ENCODE results near the gene BCKDHA. TPM values are rescaled to one million over a fixed set of nuclear protein-coding genes. Genes with fewer than 3 reads are reported as not detected.
"Not testable (repeated sequence)": the region's sequence is repeated elsewhere in the genome, so short reads cannot be mapped to it uniquely, and the experiment has no call there.

The BCKDHA gene
- total RNA-seq, 8 experiments from 2014 or later, result 17.8 to 46.4 (median 35.4) TPM

DNA sequence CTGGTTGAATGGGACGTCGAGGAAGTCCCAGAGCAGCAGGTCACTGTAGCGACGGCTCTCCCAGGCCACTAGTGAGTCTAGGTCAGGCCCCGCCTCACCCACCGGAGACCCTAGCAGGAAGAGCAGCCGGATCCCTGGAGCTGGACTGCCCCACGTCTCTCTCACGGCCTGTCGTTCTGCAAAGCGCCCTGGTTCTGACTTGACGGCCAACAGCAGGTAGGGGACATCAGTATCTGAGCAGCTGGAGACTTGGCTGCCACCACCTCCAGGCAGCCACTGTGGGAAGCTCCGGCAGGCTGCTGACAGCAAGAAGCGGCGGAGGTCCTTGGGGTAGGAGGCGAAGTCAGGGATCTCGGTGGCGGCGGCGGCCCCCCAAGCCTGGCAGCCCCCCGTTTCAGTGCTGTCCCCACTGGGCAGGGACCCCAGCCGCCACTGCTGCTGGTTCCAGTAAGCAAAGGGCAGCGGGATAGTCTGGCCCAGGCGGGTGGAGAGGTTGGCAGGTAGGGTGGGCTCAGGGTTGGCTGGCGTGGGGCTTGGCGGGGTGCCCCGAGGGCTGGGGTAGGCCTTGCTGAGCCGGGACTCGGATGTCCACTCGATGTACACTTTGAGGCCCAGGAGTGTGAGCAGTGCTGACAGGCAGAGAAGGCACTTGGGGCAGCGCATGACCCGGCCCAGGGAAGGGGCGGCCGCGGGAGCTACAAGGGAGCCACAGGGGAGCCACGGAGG, 28.7 kb downstream of the BCKDHA start:
- peak overlapping the region in 1 of 5 donors; percentile 40 for H3K4me3 ChIP-seq
- WGBS, 10 experiments, result 81 to 100% (median 95%) methylated on average over 2 to 5 of the region's 36 CpGs; no CpG with 5 or more reads in 6 of the 10 experiments
- H3K27ac ChIP-seq, result peak overlapping the region in 1 of 2 donors; percentile 85
- in situ Hi-C loops (cut with MboI; ENCODE audit: low pct_unique_long_range_greater_than_20kb in 2 of 9, low sequenced_read_pairs in 9 of 9, unreplicated experiment in 9 of 9), result loop anchor here in 1 of 9 experiments (25.0 kb wide), 1 partner anchor 136 kb away; no protein-coding TSS in a partner anchor
- peaks cover 19 to 23% of the 10 kb centered on the region in 2 donors for H3K4me1 ChIP-seq (replicated peaks in 1 of 2)
- ATAC-seq (replicated peaks in 6 of 8), result no peak

DNA sequence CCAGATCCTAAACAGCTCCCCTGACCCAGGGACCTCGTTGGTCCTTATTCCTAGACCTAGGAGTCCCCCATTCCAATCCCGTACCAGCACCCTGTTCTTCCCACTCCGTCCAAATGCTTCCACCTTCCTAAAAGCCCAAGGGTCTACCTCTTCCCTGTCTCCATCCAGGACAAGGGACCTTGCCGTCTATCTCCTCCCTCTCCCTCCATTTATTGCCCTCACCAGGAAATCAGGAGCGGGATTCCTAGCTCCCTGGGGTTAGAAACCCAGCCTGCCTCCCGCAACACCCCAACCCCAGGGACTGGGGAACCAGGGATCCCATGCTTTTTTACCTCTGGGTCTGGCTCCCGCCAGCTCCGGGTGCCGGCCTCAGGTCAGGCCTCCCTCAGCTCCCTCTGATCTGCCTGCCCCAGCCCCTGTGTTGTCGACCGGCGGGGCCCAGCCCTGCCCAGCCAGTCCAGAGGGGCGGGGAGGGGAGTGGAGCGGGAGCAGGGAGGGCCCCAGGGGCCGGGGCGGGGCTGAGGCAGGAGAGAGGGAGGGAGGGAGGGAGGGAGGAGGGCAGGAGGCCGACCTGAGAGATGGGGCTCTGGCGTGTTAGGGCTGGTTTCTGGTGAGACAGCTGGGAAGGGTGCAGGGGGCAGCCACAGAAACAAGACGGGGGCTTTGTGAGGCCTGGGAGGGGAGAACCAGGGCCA, 29.5 kb downstream of the BCKDHA start, which contains the start of gene B3GNT8:
B3GNT8 (minus strand) TSS at position 423 of the 695 bp plus-strand sequence. CDS start 596 bp downstream, outside the sequence.
- WGBS, 10 experiments, result 0 to 34% (median 26%) methylated on average over 1 to 3 of the region's 19 CpGs; no CpG with 5 or more reads in 7 of the 10 experiments
- Histone ChIP-seq H3K27ac (peak within 1 kb of the TSS; percentile 66 to 85), H3K4me3 (peak within 1 kb of the TSS in 4 of 5 donors; percentile 18 to 40 (median 24)), H3K4me1 (replicated peaks in 1 of 2) (peaks cover 19 to 23% of the 10 kb centered on the region in 2 donors)
- in situ Hi-C loops (cut with MboI; ENCODE audit: low pct_unique_long_range_greater_than_20kb in 2 of 9, low sequenced_read_pairs in 9 of 9, unreplicated experiment in 9 of 9), result loop anchor here in 1 of 9 experiments (25.0 kb wide), 1 partner anchor 135 kb away; no protein-coding TSS in a partner anchor
- peak; percentile 86 to 95 (median 94) for ATAC-seq (replicated peaks in 6 of 8)

DNA sequence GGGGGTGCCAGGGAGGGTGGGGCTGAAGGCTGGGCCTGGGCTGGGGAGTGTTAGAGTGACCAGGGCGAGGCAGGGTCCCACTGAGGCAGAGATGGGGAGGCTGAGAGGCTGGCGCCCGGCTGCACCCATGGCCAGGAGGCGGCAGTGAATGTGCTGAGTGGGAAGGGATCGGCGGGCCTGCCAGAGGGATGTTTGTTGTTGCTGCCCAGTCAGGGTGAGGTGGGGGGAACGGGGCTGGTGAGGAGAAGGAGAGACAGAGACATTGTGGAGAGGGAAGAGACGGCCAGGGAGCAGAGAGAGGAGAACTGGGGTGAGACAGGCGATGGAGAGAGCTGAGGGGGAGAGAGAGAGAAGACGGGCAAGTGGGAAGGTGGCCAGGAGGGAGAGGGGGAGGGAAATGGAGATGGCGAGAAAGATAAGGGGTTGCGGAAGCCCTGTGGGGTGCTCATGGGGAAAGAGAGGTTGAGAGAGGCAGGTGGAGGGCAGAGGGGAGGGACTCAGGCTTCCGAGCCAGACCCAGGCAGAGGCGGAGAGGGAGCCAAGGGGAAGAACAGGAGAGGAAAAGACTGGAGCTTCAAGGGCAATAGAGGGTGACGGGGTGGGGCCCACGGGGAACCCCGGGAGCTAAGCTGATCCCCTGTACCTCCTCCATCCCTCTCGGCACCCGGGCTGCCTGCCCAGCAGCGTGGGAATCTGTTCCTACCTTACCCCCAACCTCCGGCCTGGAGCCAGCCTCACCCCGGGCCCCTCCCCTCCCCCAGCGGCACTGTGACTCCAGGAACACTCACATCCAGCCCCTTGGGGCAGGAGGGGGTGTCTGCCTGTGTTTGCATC, 30.2 kb downstream of the BCKDHA start:
- peak overlapping the region in 3 of 5 donors; percentile 23 to 40 (median 26) for H3K4me3 ChIP-seq
- 0 to 71% (median 8%) methylated on average over 1 to 6 of the region's 23 CpGs; no CpG with 5 or more reads in 5 of the 10 experiments for WGBS, 10 experiments
- H3K27ac ChIP-seq, result peak overlapping the region; percentile 49 to 85

DNA sequence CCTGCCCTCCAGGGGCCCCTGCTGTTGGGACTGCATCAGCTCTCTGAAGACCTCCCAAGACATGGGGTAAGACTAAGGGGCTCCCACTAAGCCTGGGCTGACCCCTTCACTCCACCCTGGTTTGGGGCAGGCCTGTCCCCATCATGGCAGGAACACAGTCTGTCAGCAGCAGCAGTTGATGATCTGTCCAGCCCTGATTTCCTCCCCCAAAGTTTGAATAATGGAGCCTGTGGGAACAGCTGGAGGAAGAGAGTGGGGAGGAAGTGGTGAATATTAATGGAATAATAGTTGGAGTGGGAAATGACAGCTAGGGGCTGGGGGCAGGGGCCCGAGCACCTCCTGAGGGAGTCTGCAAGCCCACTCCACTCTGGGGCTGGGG, 30.9 kb downstream of the BCKDHA start:
- in situ Hi-C loops (cut with MboI; ENCODE audit: low pct_unique_long_range_greater_than_20kb in 2 of 9, low sequenced_read_pairs in 9 of 9, unreplicated experiment in 9 of 9), result loop anchor here in 1 of 9 experiments (25.0 kb wide), 1 partner anchor 134 kb away; no protein-coding TSS in a partner anchor
- peak overlapping the region; percentile 49 to 85 for H3K27ac ChIP-seq

More for the DNA sequence above, 30.2 kb downstream of the BCKDHA start:
- peak; percentile 41 to 68 (median 62) for ATAC-seq (replicated peaks in 6 of 8)
- in situ Hi-C loops (cut with MboI; ENCODE audit: low pct_unique_long_range_greater_than_20kb in 2 of 9, low sequenced_read_pairs in 9 of 9, unreplicated experiment in 9 of 9), result loop anchor here in 1 of 9 experiments (25.0 kb wide), 1 partner anchor 134 kb away; no protein-coding TSS in a partner anchor
- H3K4me1 ChIP-seq (replicated peaks in 1 of 2), result peaks cover 19 to 23% of the 10 kb centered on the region in 2 donors

DNA sequence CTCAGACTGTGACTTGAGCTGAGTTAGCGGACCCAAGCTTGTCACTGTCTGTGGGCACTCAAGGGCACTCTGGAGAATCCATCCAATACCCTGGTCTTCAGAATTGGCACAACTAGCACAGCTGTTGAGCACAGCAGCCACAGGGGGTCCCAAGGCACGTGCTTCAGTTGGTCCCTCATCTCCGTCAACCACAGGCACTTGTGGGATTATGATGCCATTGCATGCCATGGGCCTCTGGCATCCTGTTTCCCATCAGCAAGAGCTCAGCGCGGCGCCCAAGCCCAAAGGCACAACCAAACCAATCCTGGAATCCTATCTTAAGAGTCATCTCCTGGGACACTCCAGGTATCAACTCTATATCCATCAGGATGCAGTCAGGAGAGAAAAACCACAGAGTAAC, 33.3 kb downstream of the BCKDHA start:
- no peak for ATAC-seq (replicated peaks in 6 of 8)
- peaks cover 19 to 23% of the 10 kb centered on the region in 2 donors for H3K4me1 ChIP-seq (replicated peaks in 1 of 2)
- WGBS, 10 experiments, result 88 to 100% (median 100%) methylated on average over 1 to 5 of the region's 6 CpGs; no CpG with 5 or more reads in 7 of the 10 experiments
- in situ Hi-C loops (cut with MboI; ENCODE audit: low pct_unique_long_range_greater_than_20kb in 2 of 9, low sequenced_read_pairs in 9 of 9, unreplicated experiment in 9 of 9), result loop anchor here in 1 of 9 experiments (25.0 kb wide), 1 partner anchor 131 kb away; no protein-coding TSS in a partner anchor
- no peak overlapping the region for H3K4me3 ChIP-seq
- H3K27ac ChIP-seq, result no peak overlapping the region

More for the DNA sequence above, 30.9 kb downstream of the BCKDHA start:
- Histone ChIP-seq H3K4me3 (no peak overlapping the region), H3K4me1 (replicated peaks in 1 of 2) (peaks cover 19 to 23% of the 10 kb centered on the region in 2 donors)
- no CpG with 5 or more reads among the region's 1 CpG for WGBS, 10 experiments
- ATAC-seq (replicated peaks in 6 of 8), result no peak

DNA sequence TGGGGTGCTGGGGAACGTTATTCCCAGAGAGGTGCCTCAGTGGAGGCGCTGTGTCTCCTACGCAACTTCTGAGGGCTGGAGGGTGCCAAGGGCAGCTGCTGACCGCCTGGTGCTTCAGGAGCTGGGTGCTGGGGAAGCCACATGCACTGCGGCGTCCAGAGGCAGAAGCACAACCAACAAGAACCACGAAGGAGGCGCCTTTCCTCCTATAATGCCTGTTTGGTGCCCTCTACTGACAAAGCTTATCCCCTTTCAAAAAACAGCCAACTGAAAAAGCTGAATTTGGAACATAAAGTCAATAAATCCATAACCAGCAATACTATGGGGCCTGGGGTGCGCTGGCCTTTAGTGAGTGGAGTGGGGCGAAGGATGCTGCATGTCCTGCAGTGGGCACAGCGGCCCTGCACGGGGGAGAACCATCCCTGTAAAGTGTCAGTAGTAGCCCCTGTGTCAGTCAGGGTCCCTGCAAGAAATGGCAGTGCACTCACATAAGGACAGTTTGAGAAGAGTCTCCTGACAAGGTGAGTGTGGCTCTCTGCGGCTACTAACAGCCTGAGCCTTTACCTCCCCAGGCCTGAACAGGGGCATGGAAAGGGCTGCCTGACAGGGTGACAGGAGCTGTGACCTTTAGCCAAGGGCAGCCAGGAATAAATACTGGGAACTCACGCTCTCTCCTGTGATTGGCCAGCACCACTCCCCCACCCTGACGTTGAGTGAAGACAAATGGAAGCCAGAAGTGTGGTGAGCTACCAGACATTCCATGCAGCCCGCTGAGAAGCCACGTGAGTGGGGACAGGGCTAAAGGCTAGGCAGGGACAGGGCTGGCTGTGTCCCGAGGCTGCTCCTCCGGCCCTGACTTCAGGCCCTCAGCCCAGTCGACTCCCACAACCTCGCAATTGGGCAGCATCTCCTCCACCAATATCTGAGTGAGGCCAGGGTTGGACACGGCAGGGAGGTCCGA, 34.1 kb downstream of the BCKDHA start:
- no peak for ATAC-seq (replicated peaks in 6 of 8)
- in situ Hi-C loops (cut with MboI; ENCODE audit: low pct_unique_long_range_greater_than_20kb in 2 of 9, low sequenced_read_pairs in 9 of 9, unreplicated experiment in 9 of 9), result loop anchor here in 1 of 9 experiments (25.0 kb wide), 1 partner anchor 131 kb away; no protein-coding TSS in a partner anchor
- H3K4me1 ChIP-seq (replicated peaks in 1 of 2), result peaks cover 18 to 19% of the 10 kb centered on the region in 2 donors
- WGBS, 10 experiments, result 79 to 95% (median 81%) methylated on average over 1 to 5 of the region's 23 CpGs; no CpG with 5 or more reads in 4 of the 10 experiments
- H3K4me3 ChIP-seq, result no peak overlapping the region
- H3K27ac ChIP-seq, result no peak overlapping the region

DNA sequence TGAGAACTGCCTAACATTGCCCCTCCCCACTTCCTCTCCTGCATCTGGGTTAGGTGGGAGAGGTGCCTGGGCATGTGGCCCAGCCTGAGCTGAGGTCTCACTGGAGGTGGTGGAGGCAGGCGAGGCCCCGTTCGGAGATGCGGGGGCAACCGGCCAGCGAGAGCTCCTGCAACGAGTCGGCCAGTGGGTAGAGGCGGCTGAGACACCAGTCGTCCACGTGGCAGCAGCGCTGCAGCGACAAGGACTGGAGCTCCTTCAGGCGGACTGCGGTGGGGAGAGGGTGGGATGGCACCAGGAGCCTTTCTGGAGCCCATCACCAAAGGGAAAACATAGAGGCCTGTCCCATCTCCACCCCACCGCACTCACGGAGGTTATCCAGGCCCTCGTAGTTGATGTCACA, 35.6 kb downstream of the BCKDHA start:
- no peak for ATAC-seq (replicated peaks in 6 of 8)
- 86% methylated on average over 8 of the region's 18 CpGs; no CpG with 5 or more reads in 9 of the 10 experiments for WGBS, 10 experiments
- no peak overlapping the region for H3K27ac ChIP-seq
- no peak overlapping the region for H3K4me3 ChIP-seq
- in situ Hi-C loops (cut with MboI; ENCODE audit: low pct_unique_long_range_greater_than_20kb in 2 of 9, low sequenced_read_pairs in 9 of 9, unreplicated experiment in 9 of 9), result loop anchor here in 1 of 9 experiments (25.0 kb wide), 1 partner anchor 129 kb away; no protein-coding TSS in a partner anchor
- H3K4me1 ChIP-seq (replicated peaks in 1 of 2), result peaks cover 5 to 6% of the 10 kb centered on the region in 2 donors

DNA sequence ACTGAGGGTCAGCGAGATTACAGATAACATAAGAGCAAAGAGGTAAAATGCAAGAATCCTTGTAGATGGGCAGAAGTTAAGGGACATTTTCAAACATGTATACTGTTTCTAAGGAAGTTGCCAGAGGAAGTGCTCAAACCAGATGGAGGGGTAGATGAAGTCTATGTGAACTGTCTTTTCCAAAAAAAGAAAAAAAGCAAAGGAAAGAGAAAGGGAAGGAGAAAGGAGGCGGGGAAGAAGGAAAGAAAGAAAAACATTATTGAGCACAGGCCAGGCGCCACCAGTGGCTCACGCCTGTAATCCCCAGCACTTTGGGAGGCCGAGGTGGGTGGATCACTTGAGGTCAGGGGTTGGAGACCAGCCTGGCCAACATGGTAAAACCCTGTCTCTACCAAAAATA, 36.8 kb downstream of the BCKDHA start:
- Histone ChIP-seq H3K27ac (no peak overlapping the region), H3K4me3 (no peak overlapping the region), H3K4me1 (replicated peaks in 1 of 2) (peaks cover 5% of the 10 kb centered on the region in 2 donors)
- in situ Hi-C loops (cut with MboI; ENCODE audit: low pct_unique_long_range_greater_than_20kb in 2 of 9, low sequenced_read_pairs in 9 of 9, unreplicated experiment in 9 of 9), result loop anchor here in 1 of 9 experiments (25.0 kb wide), 1 partner anchor 128 kb away; no protein-coding TSS in a partner anchor
- ATAC-seq (replicated peaks in 6 of 8), result no peak
- WGBS, 10 experiments, result 80 to 100% (median 87%) methylated on average over 1 to 5 of the region's 5 CpGs

DNA sequence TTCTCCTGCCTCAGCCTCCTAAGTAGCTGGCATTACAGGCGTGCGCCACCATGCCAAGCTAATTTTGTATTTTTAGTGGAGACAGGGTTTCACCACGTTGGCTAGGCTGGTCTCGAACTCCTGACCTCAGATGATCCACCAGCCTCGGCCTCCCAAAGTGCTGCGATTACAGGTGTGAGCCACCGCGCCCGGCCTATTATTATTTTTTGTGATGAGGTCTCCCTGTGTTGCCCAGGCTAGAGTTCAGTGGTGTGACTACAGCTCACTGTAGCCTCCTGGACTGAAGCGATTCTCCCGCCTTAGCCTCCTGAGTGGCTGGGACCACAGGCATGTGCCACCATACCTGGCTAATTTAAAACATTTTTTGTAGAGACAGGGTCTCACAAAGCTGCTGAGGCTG, 37.8 kb downstream of the BCKDHA start:
- in situ Hi-C loops (cut with MboI; ENCODE audit: low pct_unique_long_range_greater_than_20kb in 2 of 9, low sequenced_read_pairs in 9 of 9, unreplicated experiment in 9 of 9), result loop anchor here in 1 of 9 experiments (25.0 kb wide), 1 partner anchor 127 kb away; no protein-coding TSS in a partner anchor
- H3K4me1 ChIP-seq (replicated peaks in 1 of 2); H3K27ac ChIP-seq; ATAC-seq (replicated peaks in 6 of 8); H3K4me3 ChIP-seq: not testable (repeated sequence)
- WGBS, 10 experiments, result 85 to 100% (median 94%) methylated on average over 3 to 9 of the region's 11 CpGs; no CpG with 5 or more reads in 7 of the 10 experiments

DNA sequence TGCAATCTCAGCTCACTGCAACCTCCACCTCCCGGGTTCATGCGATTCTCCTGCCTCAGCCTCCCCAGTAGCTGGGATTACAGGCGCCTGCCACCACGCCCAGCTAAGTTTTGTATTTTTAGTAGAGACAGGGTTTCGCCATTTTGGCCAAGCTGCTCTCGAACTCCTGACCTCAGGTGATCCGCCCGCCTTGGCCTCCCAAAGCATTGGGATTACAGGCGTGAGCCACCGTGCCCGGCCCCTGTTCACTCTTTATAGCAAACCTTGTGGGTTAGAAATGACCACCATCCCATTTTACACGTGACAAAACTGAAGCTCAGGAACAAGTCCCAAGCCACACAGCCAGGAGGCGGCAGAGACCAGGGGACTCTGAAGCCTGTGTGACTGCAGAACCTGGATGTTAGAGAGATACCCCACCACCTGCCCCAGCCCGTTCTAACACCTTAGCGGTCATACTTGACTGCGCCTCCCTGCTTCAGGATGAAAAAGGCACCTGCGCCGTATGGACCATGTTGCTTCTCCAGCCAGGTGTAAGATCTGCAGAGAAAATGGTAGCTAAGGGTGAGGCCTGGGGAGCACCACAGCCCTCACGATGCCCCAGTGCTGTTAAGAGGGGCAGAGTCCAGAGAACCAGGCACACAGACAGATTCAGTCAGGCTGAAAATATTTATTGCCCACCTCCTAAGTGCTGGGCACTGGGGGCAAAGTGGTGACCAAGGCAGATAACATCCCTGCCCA, 38.5 kb downstream of the BCKDHA start:
- Histone ChIP-seq H3K4me3 (no peak overlapping the region), H3K4me1 (replicated peaks in 1 of 2) (peaks cover 5 to 8% of the 10 kb centered on the region in 2 donors), H3K27ac (no peak overlapping the region)
- ATAC-seq (replicated peaks in 6 of 8), result no peak
- in situ Hi-C loops (cut with MboI; ENCODE audit: low pct_unique_long_range_greater_than_20kb in 2 of 9, low sequenced_read_pairs in 9 of 9, unreplicated experiment in 9 of 9), result loop anchor here in 1 of 9 experiments (25.0 kb wide), 1 partner anchor 126 kb away; no protein-coding TSS in a partner anchor
- 67 to 100% (median 93%) methylated on average over 2 to 11 of the region's 19 CpGs; no CpG with 5 or more reads in 4 of the 10 experiments for WGBS, 10 experiments

DNA sequence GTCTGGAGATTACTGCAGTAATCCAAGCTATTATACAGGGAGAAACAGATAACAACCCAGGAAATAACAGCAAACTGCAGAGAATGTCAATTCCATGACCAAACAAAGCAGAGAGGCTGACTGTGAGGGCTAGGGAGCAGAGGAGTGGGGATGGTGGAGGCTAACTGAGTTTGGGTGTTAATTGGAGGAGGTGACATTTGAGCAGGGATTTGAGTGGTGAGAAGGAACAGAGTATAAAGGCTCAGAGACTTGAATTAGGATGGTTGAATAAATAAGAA, 39.0 kb downstream of the BCKDHA start:
- in situ Hi-C loops (cut with MboI; ENCODE audit: low pct_unique_long_range_greater_than_20kb in 2 of 9, low sequenced_read_pairs in 9 of 9, unreplicated experiment in 9 of 9), result loop anchor here in 1 of 9 experiments (25.0 kb wide), 1 partner anchor 126 kb away; no protein-coding TSS in a partner anchor

More for the DNA sequence above, 39.0 kb downstream of the BCKDHA start:
- no peak overlapping the region for H3K27ac ChIP-seq
- peaks cover 5 to 8% of the 10 kb centered on the region in 2 donors for H3K4me1 ChIP-seq (replicated peaks in 1 of 2)
- no peak for ATAC-seq (replicated peaks in 6 of 8)
- no peak overlapping the region for H3K4me3 ChIP-seq
